Neuronal stem cell (in vitro differentiated cells): ENCODE data around the gene KIF1A.
"Not testable (repeated sequence)": the region's sequence is repeated elsewhere in the genome, so short reads cannot be mapped to it uniquely, and the experiment has no call there.

Experiments
- DNase-seq: peaks from one replicate; pipeline ENCODE4 v3.0.0-alpha.2; 2013; ENCODE audit warnings: low spot score
- H2AFZ ChIP-seq: one replicate; pipeline ENCODE4 v1.6.1; 2013; ENCODE audit warnings: mild to moderate bottlenecking, low read length, inconsistent platforms
- H2AK5ac ChIP-seq: 2 replicates; pipeline ENCODE4 v1.6.1; 2013; ENCODE audit warnings: low read depth, mild to moderate bottlenecking, inconsistent platforms, low read length, moderate library complexity, mixed read lengths
- H2BK120ac ChIP-seq: 2 replicates; pipeline ENCODE4 v1.6.1; 2013; ENCODE audit warnings: low read depth, mild to moderate bottlenecking, inconsistent platforms, low read length, moderate library complexity, mixed read lengths
- H2BK12ac ChIP-seq: one replicate; pipeline ENCODE4 v1.6.1; 2013; ENCODE audit warnings: low read length, inconsistent platforms
- H2BK15ac ChIP-seq: 2 replicates; pipeline ENCODE4 v1.6.1; 2013; ENCODE audit warnings: mild to moderate bottlenecking, low read length, inconsistent platforms, mixed read lengths
- H2BK5ac ChIP-seq: one replicate; pipeline ENCODE4 v1.6.1; 2013; ENCODE audit warnings: inconsistent platforms, mild to moderate bottlenecking, low read length, moderate library complexity
- H3K14ac ChIP-seq: one replicate; pipeline ENCODE4 v1.6.1; 2013; ENCODE audit warnings: low read length, inconsistent platforms
- H3K18ac ChIP-seq: 2 replicates; pipeline ENCODE4 v1.6.1; 2013; ENCODE audit warnings: low read length, inconsistent platforms
- H3K23ac ChIP-seq: 2 replicates; pipeline ENCODE4 v1.6.1; 2013; ENCODE audit warnings: low read depth, mild to moderate bottlenecking, mixed read lengths, low read length, inconsistent platforms; ENCODE audit not compliant: poor library complexity
- H3K27ac ChIP-seq: replicated peaks from 3 replicates; pipeline ENCODE4 v1.5.1; 2013; ENCODE audit warnings: low read length, inconsistent platforms
- H3K27me3 ChIP-seq, 3 experiments: 2 replicates each; pipeline ENCODE4 v1.6.1; 2013; ENCODE audit warnings: low read length in 3 of 3, mild to moderate bottlenecking in 2 of 3, inconsistent platforms in 1 of 3, low read depth in 1 of 3, mixed read lengths in 1 of 3, moderate library complexity in 1 of 3; ENCODE audit not compliant: control insufficient read depth in 3 of 3, insufficient read depth in 3 of 3
- H3K36me3 ChIP-seq, 2 donors: replicated peaks in 1 of 2; 2 replicates each; pipeline ENCODE4 v1.6.1; 2013; ENCODE audit warnings: low read length in 2 of 2; ENCODE audit not compliant: control insufficient read depth in 2 of 2, insufficient read depth in 2 of 2
- H3K4ac ChIP-seq: 2 replicates; pipeline ENCODE4 v1.6.1; 2013; ENCODE audit warnings: inconsistent platforms, mild to moderate bottlenecking, low read length, moderate library complexity
- H3K4me1 ChIP-seq, 2 donors: 1 replicate in 1 of 2; 2 replicates in 1 of 2; pipeline ENCODE4 v1.6.1; 2013; ENCODE audit warnings: low read length in 2 of 2, low read depth in 1 of 2; ENCODE audit not compliant: control insufficient read depth in 2 of 2, insufficient read depth in 1 of 2
- H3K4me2 ChIP-seq: one replicate; pipeline ENCODE4 v1.6.1; 2013; ENCODE audit warnings: mild to moderate bottlenecking, low read length, inconsistent platforms; ENCODE audit not compliant: insufficient read depth, poor library complexity, severe bottlenecking
- H3K4me3 ChIP-seq, 2 donors: 2 replicates each; pipeline ENCODE4 v1.5.1; 2013; ENCODE audit warnings: low read length in 2 of 2, mild to moderate bottlenecking in 2 of 2, inconsistent platforms in 1 of 2, moderate library complexity in 1 of 2
- H3K79me1 ChIP-seq: one replicate; pipeline ENCODE4 v1.6.1; 2013; ENCODE audit warnings: low read depth, mild to moderate bottlenecking, inconsistent platforms, low read length, moderate library complexity
- H3K9ac ChIP-seq: one replicate; pipeline ENCODE4 v1.6.1; 2013; ENCODE audit warnings: mild to moderate bottlenecking, low read depth, low read length, inconsistent platforms; ENCODE audit not compliant: poor library complexity
- H3K9me3 ChIP-seq, 2 donors: replicated peaks in 1 of 2; 2 replicates each; pipeline versions ENCODE3 to v1.6.1; 2013; ENCODE audit warnings: low read length in 2 of 2, mild to moderate bottlenecking in 2 of 2, inconsistent platforms in 1 of 2, low read depth in 1 of 2, mixed read lengths in 1 of 2, moderate library complexity in 1 of 2; ENCODE audit not compliant: control insufficient read depth in 2 of 2, insufficient read depth in 1 of 2
- H4K8ac ChIP-seq: one replicate; pipeline ENCODE4 v1.6.1; 2013; ENCODE audit warnings: low read depth, mild to moderate bottlenecking, inconsistent platforms, low read length, moderate library complexity
- H4K91ac ChIP-seq: one replicate; pipeline ENCODE4 v1.6.1; 2013; ENCODE audit warnings: low read length, low read depth, mild to moderate bottlenecking, inconsistent platforms; ENCODE audit not compliant: poor library complexity
- WGBS, 2 donors: extraction: QIAGEN DNeasy Blood & Tissue Kit; methylation state at CpG; one replicate each; pipeline ENCODE4 v1.1.7; 2013; ENCODE audit warnings: missing lambda C conversion rate in 2 of 2, mixed read lengths in 1 of 2; ENCODE audit not compliant: insufficient read length in 2 of 2, insufficient replicate concordance in 1 of 2; ENCODE audit errors: extremely low coverage in 2 of 2; 5-methylcytosine and 5-hydroxymethylcytosine counted together

KIF1A gene

GRCh38 chr2:240696469-240696868, 123.5 kb downstream of the KIF1A start:
- not testable (repeated sequence) for H3K27me3 ChIP-seq, H3K4me1 ChIP-seq, H3K14ac ChIP-seq, H3K9ac ChIP-seq, DNase-seq, H3K4me2 ChIP-seq, H3K36me3 ChIP-seq, H4K91ac ChIP-seq, H2AFZ ChIP-seq, H4K8ac ChIP-seq, H3K4me3 ChIP-seq, H3K79me1 ChIP-seq, H2AK5ac ChIP-seq, H3K18ac ChIP-seq, H2BK120ac ChIP-seq, H3K23ac ChIP-seq, H2BK5ac ChIP-seq, H2BK15ac ChIP-seq, H3K27ac ChIP-seq, H2BK12ac ChIP-seq, H3K4ac ChIP-seq, H3K9me3 ChIP-seq
- WGBS, 2 donors, result no CpG with 5 or more reads among the region's 13 CpGs

GRCh38 chr2:240695593-240695992, 124.4 kb downstream of the KIF1A start:
- not testable (repeated sequence) for H2BK15ac ChIP-seq, H4K8ac ChIP-seq, H3K4ac ChIP-seq, H3K36me3 ChIP-seq, H3K14ac ChIP-seq, H3K4me3 ChIP-seq, H3K27me3 ChIP-seq, H3K9me3 ChIP-seq, H3K27ac ChIP-seq, H2BK12ac ChIP-seq, H3K9ac ChIP-seq, DNase-seq, H3K18ac ChIP-seq, H4K91ac ChIP-seq, H2BK120ac ChIP-seq, H2AFZ ChIP-seq, H3K23ac ChIP-seq, H3K79me1 ChIP-seq, H3K4me2 ChIP-seq, H3K4me1 ChIP-seq, H2BK5ac ChIP-seq, H2AK5ac ChIP-seq
- WGBS, 2 donors, result no CpG with 5 or more reads among the region's 19 CpGs

GRCh38 chr2:240694304-240694703, 125.7 kb downstream of the KIF1A start:
- H2AK5ac ChIP-seq, H3K27me3 ChIP-seq, H4K8ac ChIP-seq, H3K4ac ChIP-seq, H3K4me1 ChIP-seq, H2BK120ac ChIP-seq, H3K9ac ChIP-seq, H2AFZ ChIP-seq, H3K9me3 ChIP-seq, H3K36me3 ChIP-seq, DNase-seq, H3K27ac ChIP-seq, H3K14ac ChIP-seq, H3K4me2 ChIP-seq, H2BK12ac ChIP-seq, H3K79me1 ChIP-seq, H4K91ac ChIP-seq, H2BK5ac ChIP-seq, H3K23ac ChIP-seq, H3K4me3 ChIP-seq, H3K18ac ChIP-seq, H2BK15ac ChIP-seq: not testable (repeated sequence)
- WGBS, 2 donors, result no CpG with 5 or more reads among the region's 12 CpGs

- DNase-seq, H2BK12ac ChIP-seq, H3K9me3 ChIP-seq, H3K4me3 ChIP-seq, H2AFZ ChIP-seq, H3K14ac ChIP-seq, H3K79me1 ChIP-seq, H3K18ac ChIP-seq, H4K8ac ChIP-seq, H3K9ac ChIP-seq, H2BK15ac ChIP-seq, H3K4me1 ChIP-seq, H2AK5ac ChIP-seq, H2BK5ac ChIP-seq, H4K91ac ChIP-seq, H3K36me3 ChIP-seq, H3K4me2 ChIP-seq, H3K27me3 ChIP-seq, H3K23ac ChIP-seq, H2BK120ac ChIP-seq, H3K27ac ChIP-seq, H3K4ac ChIP-seq: not testable (repeated sequence)
- WGBS, 2 donors, result no CpG with 5 or more reads among the region's 34 CpGs
Measured at GRCh38 chr2:240692583-240693561, 127.1 kb downstream of the KIF1A start.
